A673 (cell line): ENCODE measurements around the gene PCLO.

Source experiments
- CTCF ChIP-seq: fragments of 300-800, 200-600 bp; sonication (generic); conservative IDR thresholded peaks from 2 replicates; pipeline ENCODE4 v1.5.1; 2017; ENCODE audit warnings: low read depth, mild to moderate bottlenecking, antibody characterized with exemption, low read length, moderate library complexity, mixed read lengths
- EZH2 ChIP-seq: fragments of 200-600 bp; sonication (generic); IDR thresholded peaks from 2 replicates; pipeline ENCODE4 v1.6.1; 2017; ENCODE audit warnings: borderline replicate concordance, low read depth, mild to moderate bottlenecking, mixed read lengths, antibody characterized with exemption, low read length; ENCODE audit not compliant: poor library complexity, severe bottlenecking

DNA sequence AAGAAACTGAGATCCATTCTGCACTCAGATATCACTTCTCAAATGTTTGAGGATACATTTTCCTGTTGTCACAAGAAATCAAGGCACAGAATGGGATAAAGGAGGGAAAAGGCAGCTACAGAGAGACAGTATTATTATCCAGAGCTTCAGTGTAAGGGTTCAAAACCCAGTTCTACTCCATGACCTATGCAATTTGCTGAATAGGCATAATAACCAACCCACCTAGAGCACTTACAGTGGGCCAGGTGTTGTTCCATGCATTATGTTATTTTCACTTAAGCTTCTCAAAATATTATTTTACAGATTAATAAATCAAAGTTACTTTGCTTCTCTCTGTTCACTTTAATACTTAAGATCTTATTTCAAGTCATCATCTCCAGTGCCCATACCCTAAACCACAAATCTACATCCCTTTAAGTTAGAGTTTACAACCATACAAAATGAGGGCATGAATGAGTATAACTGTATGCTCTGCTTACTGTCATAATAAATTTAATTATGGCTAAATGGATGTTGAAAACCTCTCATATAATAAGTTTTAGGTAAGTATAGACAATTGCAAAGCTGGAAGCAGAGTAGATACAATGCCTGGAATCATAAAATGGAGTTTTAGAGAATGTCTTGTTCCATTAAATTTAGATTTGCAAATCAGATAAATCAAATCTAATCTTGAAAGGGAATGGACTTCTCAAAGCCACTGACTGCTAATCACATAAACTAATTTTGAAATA, 28.1 kb upstream of the PCLO start:
- TF ChIP-seq CTCF (no peak), EZH2 (no peak)
